Brain microvascular endothelial cell (primary cell): ENCODE measurements around the gene METTL21A.

Experiments
- DNase-seq: peaks from one replicate; pipeline ENCODE4 v3.0.0-alpha.2; 2020
- H3K27ac ChIP-seq: fragments of 250-450 bp; sonication (Bioruptor Pico); 2 replicates; pipeline ENCODE4 v1.5.1; 2020; ENCODE audit warnings: mild to moderate bottlenecking, moderate library complexity
- H3K27me3 ChIP-seq: fragments of 250-450 bp; sonication (Bioruptor Pico); replicated peaks from 2 replicates; pipeline ENCODE4 v1.5.1; 2020; ENCODE audit warnings: mild to moderate bottlenecking
- H3K36me3 ChIP-seq: fragments of 250-450 bp; sonication (Bioruptor Pico); replicated peaks from 2 replicates; pipeline ENCODE4 v1.5.1; 2020; ENCODE audit warnings: mild to moderate bottlenecking
- H3K4me3 ChIP-seq: 2 replicates; pipeline ENCODE4 v1.5.1; 2011; ENCODE audit warnings: low read depth, mild to moderate bottlenecking, control low read depth, low read length, moderate library complexity
- CTCF ChIP-seq: IDR thresholded peaks from 2 replicates; pipeline ENCODE4 v1.5.1; 2011; ENCODE audit warnings: low read depth, mild to moderate bottlenecking, moderate library complexity, low read length, control low read depth, inconsistent platforms; ENCODE audit errors: missing control alignments
- in situ Hi-C: cut with HindIII; loops from 2 replicates; pipeline ENCODE4 v1.10.0; 2017; ENCODE audit warnings: low sequenced_read_pairs, low pct_ligation_motif_present

METTL21A gene

DNA sequence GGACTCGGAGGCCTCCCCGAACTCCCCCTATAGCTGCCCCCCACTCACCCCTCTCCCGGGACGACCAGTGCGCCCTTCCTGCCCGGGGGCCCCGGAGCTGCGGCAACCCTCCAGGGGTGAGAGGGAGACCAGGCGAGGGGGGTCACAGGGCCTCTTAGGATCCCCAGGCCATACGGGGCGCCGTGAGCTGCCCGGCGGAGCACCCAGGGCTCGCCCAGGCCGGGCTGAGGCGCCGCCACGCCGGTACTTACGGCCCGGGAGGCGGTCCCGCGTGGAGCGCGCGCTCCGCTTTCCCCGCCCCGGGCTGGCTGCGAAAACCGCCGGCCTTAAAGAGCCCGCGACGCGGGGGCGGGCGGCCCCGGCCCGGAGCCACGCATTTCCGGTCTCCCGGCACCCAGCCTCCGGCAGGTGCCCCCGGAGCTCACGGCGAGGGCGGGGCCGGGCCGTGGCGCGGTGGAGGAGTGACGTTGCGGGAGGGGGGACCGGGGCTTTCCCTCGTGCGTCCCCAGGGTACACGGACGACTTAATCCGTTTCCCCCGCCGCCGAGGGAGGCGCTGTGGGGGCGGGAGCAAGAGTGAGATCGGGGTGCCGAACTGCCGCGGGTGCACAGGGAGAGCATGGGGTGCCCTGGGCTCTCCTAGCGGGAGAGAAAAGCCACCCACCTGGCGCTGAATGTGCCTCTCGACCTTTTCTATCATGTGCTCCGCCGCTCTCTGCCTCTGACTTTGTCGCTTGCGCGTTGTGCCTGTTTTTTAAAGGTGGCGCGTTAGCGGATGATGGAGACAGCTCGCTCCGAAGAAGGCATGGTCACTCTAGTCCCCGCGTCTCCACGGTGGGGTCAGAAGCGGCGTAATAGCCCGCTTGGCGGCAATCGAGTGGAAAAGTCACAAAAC is at the start of gene METTL21A:
TSS of gene METTL21A (minus strand) at position 381 of the 894 bp plus-strand sequence. CDS start 1,019 bp downstream, outside the sequence.
- peak; percentile 63 for DNase-seq
- peak; percentile 60 for TF ChIP-seq CTCF
- in situ Hi-C loops = no loop called here
- no peaks in the 10 kb centered on the region for H3K36me3 ChIP-seq
- peak within 1 kb of the TSS; percentile 83 for H3K4me3 ChIP-seq
- H3K27me3 ChIP-seq = no peaks in the 10 kb centered on the region
- peak within 1 kb of the TSS; percentile 77 for H3K27ac ChIP-seq

- in situ Hi-C loops = no loop called here
- no peak overlapping the region for H3K4me3 ChIP-seq
- no peaks in the 10 kb centered on the region for H3K36me3 ChIP-seq
- DNase-seq = no peak
- no peak overlapping the region for H3K27ac ChIP-seq
- TF ChIP-seq CTCF = no peak
- H3K27me3 ChIP-seq = no peaks in the 10 kb centered on the region
Observed at GRCh38 chr2:207674826-207675225, 49.6 kb upstream of the METTL21A start.

DNA sequence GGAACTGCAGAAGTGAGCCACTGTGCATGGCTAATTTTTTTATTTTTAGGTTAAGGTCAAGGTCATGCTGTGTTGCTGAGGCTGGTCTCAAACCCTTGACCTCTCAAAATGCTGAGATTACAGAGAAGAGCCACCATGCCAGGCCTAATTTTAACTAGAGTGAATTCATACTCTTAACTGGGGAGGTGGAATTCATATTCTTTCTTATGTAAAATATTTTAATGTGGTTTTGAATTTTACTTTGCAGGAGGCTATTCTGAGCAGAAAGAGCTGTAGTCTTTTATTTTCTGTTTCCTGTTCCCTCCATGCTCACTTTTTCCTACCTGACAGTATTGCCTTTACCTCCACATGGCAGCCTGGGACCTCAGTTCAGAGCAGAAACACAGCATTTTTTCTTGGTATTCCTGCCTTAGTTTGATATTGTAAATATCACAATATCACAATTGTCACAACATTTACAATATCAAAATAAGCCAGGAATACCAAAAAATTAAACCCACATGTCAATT is 49.1 kb upstream of the METTL21A start:
- in situ Hi-C loops = no loop called here
- TF ChIP-seq CTCF = no peak
- Histone ChIP-seq H3K27me3 (no peaks in the 10 kb centered on the region), H3K36me3 (no peaks in the 10 kb centered on the region), H3K27ac (no peak overlapping the region), H3K4me3 (no peak overlapping the region)
- DNase-seq = no peak

DNA sequence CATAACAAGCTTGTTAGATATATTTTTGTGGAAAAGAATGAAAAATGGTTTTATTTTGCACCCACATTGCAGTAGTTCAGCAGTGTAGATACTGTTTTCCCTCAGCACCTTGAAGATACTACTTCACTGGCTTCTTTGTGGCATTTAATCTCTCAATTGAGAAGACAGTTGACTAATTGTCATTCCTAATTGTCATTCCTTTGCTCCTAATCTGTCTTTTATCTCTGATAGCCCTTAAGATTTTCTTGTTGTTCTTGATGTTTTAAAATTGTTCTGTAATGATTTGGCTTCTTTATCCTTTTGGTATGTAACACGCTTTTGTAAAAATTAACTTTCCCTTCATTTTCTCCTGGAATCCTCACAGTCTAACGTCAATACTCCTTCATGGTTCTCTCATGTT is 48.2 kb upstream of the METTL21A start:
- Histone ChIP-seq H3K36me3 (no peaks in the 10 kb centered on the region), H3K4me3 (no peak overlapping the region), H3K27ac (no peak overlapping the region), H3K27me3 (no peaks in the 10 kb centered on the region)
- DNase-seq = no peak
- no peak for TF ChIP-seq CTCF
- in situ Hi-C loops = no loop called here

DNA sequence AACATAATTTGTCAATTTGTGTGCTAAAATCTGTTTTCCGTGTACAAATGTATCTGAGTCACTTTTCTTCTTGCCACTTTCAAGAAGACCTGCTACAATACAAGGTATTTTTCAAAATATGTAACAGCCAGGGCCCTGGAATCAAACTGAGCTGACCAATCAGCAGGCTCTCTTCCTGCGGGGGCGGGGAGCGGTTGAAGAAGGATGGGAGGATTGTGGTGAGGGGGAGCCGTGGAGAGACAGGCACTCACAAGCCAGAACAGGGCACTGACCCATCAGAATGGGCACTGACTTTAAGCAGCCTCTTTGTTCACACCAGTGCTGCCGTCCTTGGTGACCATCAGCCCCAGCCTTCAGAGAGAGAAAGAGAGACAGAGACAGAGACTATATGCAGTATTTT is 45.7 kb upstream of the METTL21A start:
- Histone ChIP-seq H3K4me3 (no peak overlapping the region), H3K27ac (no peak overlapping the region), H3K36me3 (no peaks in the 10 kb centered on the region), H3K27me3 (no peaks in the 10 kb centered on the region)
- in situ Hi-C loops = no loop called here
- no peak for TF ChIP-seq CTCF
- DNase-seq = no peak
